HepG2 (cell line): ENCODE results near the gene ACBD7.

ENCODE experiments used
- CEBPB ChIP-seq: IDR thresholded peaks from 2 replicates; pipeline ENCODE4 v1.6.1; 2011; ENCODE audit warnings: low read depth, low read length, improper control_type of control experiment, borderline replicate concordance
- ESRRA ChIP-seq: sonication (generic); formaldehyde crosslinking; IDR thresholded peaks from 2 replicates; pipeline ENCODE4 v1.5.1; 2020; ENCODE audit warnings: mild to moderate bottlenecking, low read depth, missing genetic modification reagents
- ETV6 ChIP-seq: sonication (generic); formaldehyde crosslinking; conservative IDR thresholded peaks from 2 replicates; pipeline ENCODE4 v1.4.0; 2020; ENCODE audit warnings: missing genetic modification reagents
- EZH2 ChIP-seq: conservative IDR thresholded peaks from 2 replicates; pipeline ENCODE4 v1.6.1; 2012; ENCODE audit warnings: mild to moderate bottlenecking, low read depth, low read length, moderate library complexity
- HDAC2 ChIP-seq: sonication (generic); formaldehyde crosslinking; IDR thresholded peaks from 2 replicates; pipeline ENCODE4 v1.4.0; 2020; ENCODE audit warnings: missing genetic modification reagents
- NFIC ChIP-seq: IDR thresholded peaks from 2 replicates; pipeline ENCODE4 v1.6.1; 2012; ENCODE audit warnings: mild to moderate bottlenecking, low read length, inconsistent platforms
- POLR2A ChIP-seq, 2 experiments: IDR thresholded peaks; 2 replicates each; pipeline ENCODE4 v1.6.1; 2011; ENCODE audit warnings: low read depth in 2 of 2, low read length in 2 of 2, mild to moderate bottlenecking in 1 of 2, moderate library complexity in 1 of 2; ENCODE audit not compliant: insufficient read depth in 1 of 2
- RCOR2 ChIP-seq: IDR thresholded peaks from 2 replicates; pipeline ENCODE4 v1.6.1; 2016; ENCODE audit warnings: missing biosample characterization, missing genetic modification reagents
- TSC22D2 ChIP-seq: sonication (generic); formaldehyde crosslinking; IDR thresholded peaks from 2 replicates; pipeline ENCODE4 v1.5.1; 2020; ENCODE audit warnings: missing genetic modification reagents, mild to moderate bottlenecking, borderline replicate concordance
- ZBTB1 ChIP-seq: sonication (generic); formaldehyde crosslinking; IDR thresholded peaks from 2 replicates; pipeline ENCODE4 v1.4.0; 2020; ENCODE audit warnings: missing genetic modification reagents, borderline replicate concordance
- ZNF382 ChIP-seq: sonication (generic); formaldehyde crosslinking; IDR thresholded peaks from 2 replicates; pipeline ENCODE4 v1.5.0; 2020; ENCODE audit warnings: missing genetic modification reagents, mild to moderate bottlenecking, borderline replicate concordance
- ZNF501 ChIP-seq: sonication (generic); formaldehyde crosslinking; IDR thresholded peaks from 2 replicates; pipeline ENCODE4 v1.5.1; 2020; ENCODE audit warnings: mild to moderate bottlenecking, moderate library complexity, missing genetic modification reagents
- ZZZ3 ChIP-seq: sonication (generic); formaldehyde crosslinking; IDR thresholded peaks from 2 replicates; pipeline ENCODE4 v1.4.0; 2020; ENCODE audit warnings: missing genetic modification reagents, mild to moderate bottlenecking, borderline replicate concordance
- TF ChIP-seq, protein P1 (sequence below): sonication (generic); formaldehyde crosslinking; IDR thresholded peaks from 2 replicates; pipeline ENCODE4 v1.4.0; 2020; ENCODE audit warnings: low read depth, missing genetic modification reagents

DNA sequence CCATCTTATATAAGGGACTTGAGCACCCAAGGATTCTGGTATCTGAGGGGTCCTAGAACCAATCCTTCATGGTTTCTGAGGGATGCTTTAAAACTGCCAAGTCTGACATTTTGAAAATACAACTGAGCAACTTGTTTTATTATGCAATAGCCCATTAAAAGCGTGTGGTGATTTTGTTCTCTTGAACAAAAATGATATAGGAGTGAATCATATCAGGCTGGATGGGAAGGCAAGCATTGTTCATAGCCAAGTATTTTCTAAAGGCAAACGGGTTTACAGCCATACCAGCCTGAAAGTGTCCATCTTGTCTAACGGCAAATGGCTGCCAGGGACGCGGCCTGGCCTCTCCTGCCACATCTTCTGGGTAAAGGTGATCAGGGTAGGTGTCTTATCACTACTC, 31.9 kb upstream of the ACBD7 start:
- TF ChIP-seq ZBTB1 (CRISPR knock-in tag) (no peak), POLR2A (IDR thresholded peaks at IDR 0.05; ENCODE audit: insufficient read depth in 1 of 2, low read depth in 2 of 2, low read length in 2 of 2) (no peak), TSC22D2 (no peak), ETV6 (CRISPR knock-in tag) (no peak), ZZZ3 (CRISPR knock-in tag) (no peak), HDAC2 (CRISPR knock-in tag) (no peak), ZNF501 (CRISPR knock-in tag) (no peak), CEBPB (no peak; the same call in 1 of the 2 replicates), ZNF382 (no peak), ESRRA (CRISPR knock-in tag) (no peak), NFIC (no peak), RCOR2 (CRISPR knock-in tag) (no peak), EZH2 (no peak)
- TF ChIP-seq, protein P1, sequence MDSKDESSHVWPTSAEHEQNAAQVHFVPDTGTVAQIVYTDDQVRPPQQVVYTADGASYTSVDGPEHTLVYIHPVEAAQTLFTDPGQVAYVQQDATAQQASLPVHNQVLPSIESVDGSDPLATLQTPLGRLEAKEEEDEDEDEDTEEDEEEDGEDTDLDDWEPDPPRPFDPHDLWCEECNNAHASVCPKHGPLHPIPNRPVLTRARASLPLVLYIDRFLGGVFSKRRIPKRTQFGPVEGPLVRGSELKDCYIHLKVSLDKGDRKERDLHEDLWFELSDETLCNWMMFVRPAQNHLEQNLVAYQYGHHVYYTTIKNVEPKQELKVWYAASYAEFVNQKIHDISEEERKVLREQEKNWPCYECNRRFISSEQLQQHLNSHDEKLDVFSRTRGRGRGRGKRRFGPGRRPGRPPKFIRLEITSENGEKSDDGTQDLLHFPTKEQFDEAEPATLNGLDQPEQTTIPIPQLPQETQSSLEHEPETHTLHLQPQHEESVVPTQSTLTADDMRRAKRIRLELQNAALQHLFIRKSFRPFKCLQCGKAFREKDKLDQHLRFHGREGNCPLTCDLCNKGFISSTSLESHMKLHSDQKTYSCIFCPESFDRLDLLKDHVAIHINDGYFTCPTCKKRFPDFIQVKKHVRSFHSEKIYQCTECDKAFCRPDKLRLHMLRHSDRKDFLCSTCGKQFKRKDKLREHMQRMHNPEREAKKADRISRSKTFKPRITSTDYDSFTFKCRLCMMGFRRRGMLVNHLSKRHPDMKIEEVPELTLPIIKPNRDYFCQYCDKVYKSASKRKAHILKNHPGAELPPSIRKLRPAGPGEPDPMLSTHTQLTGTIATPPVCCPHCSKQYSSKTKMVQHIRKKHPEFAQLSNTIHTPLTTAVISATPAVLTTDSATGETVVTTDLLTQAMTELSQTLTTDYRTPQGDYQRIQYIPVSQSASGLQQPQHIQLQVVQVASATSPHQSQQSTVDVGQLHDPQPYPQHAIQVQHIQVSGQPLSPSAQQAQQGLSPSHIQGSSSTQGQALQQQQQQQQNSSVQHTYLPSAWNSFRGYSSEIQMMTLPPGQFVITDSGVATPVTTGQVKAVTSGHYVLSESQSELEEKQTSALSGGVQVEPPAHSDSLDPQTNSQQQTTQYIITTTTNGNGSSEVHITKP (CRISPR knock-in tag), result no peak
